GM23338 (cell line): ENCODE data around the gene TRPM3. TPM values are rescaled to one million over a fixed set of nuclear protein-coding genes. Genes with fewer than 3 reads are reported as not detected.
A peak's percentile ranks its signal among the peaks of the same experiment; 100 is the strongest.

Source experiments
- ATAC-seq: fragments of 200-7000 bp; cut with Tn5 transposase; 3 replicates; pipeline ENCODE4 v1.9.1; 2020
- DNase-seq: peaks from one replicate; pipeline ENCODE4 v3.0.0-alpha.2; 2015; ENCODE audit warnings: low spot score
- H2AFZ ChIP-seq: fragments of 200-600 bp; sonication (generic); 2 replicates; pipeline ENCODE4 v1.8.0; 2016; ENCODE audit warnings: antibody characterized with exemption, mild to moderate bottlenecking, moderate library complexity
- H3F3A ChIP-seq: fragments of 200-600 bp; sonication (generic); replicated peaks from 2 replicates; pipeline ENCODE4 v1.8.0; 2017; ENCODE audit warnings: antibody characterized with exemption, mixed run types, low read depth
- H3K27ac ChIP-seq: fragments of 200-600 bp; sonication (generic); 2 replicates; pipeline ENCODE4 v1.6.1; 2016; ENCODE audit warnings: low read depth
- H3K27me3 ChIP-seq: fragments of 200-600 bp; sonication (generic); 2 replicates; pipeline ENCODE4 v1.8.0; 2016; ENCODE audit warnings: mild to moderate bottlenecking, mixed run types, moderate library complexity; ENCODE audit not compliant: insufficient read depth
- H3K36me3 ChIP-seq: fragments of 200-600 bp; sonication (generic); 2 replicates; pipeline ENCODE4 v1.8.0; 2016; ENCODE audit warnings: mild to moderate bottlenecking; ENCODE audit not compliant: insufficient read depth
- H3K4me1 ChIP-seq: fragments of 200-600 bp; sonication (generic); 2 replicates; pipeline ENCODE4 v1.8.0; 2016; ENCODE audit warnings: mild to moderate bottlenecking, moderate library complexity; ENCODE audit not compliant: insufficient read depth
- H3K4me2 ChIP-seq: fragments of 200-600 bp; sonication (generic); 2 replicates; pipeline ENCODE4 v1.7.1; 2017; ENCODE audit warnings: mixed run types
- H3K4me3 ChIP-seq: fragments of 200-600 bp; sonication (generic); 2 replicates; pipeline ENCODE4 v1.6.1; 2016; ENCODE audit warnings: mixed run types
- H3K79me2 ChIP-seq: fragments of 200-600 bp; sonication (generic); replicated peaks from 2 replicates; pipeline ENCODE4 v1.8.0; 2017; ENCODE audit warnings: mild to moderate bottlenecking; ENCODE audit not compliant: insufficient read depth
- H3K9me2 ChIP-seq: fragments of 200-600 bp; sonication (generic); 2 replicates; pipeline ENCODE4 v1.8.0; 2017; ENCODE audit not compliant: insufficient read depth
- H4K20me1 ChIP-seq: fragments of 200-600 bp; sonication (generic); replicated peaks from 2 replicates; pipeline ENCODE4 v1.8.0; 2017; ENCODE audit warnings: mild to moderate bottlenecking; ENCODE audit not compliant: insufficient read depth
- H3K27ac Mint-ChIP-seq: 2 replicates; pipeline ENCODE4 v1.8.0; 2020; ENCODE audit warnings: inconsistent platforms, mild to moderate bottlenecking, moderate library complexity, mixed read lengths
- H3K27me3 Mint-ChIP-seq: 3 replicates; pipeline ENCODE4 v1.8.0; 2022; ENCODE audit warnings: low read depth, mild to moderate bottlenecking, moderate library complexity, mixed read lengths, inconsistent platforms; ENCODE audit not compliant: insufficient read depth, poor library complexity
- H3K36me3 Mint-ChIP-seq: 3 replicates; pipeline ENCODE4 v1.8.0; 2021; ENCODE audit warnings: low read depth, mild to moderate bottlenecking, inconsistent platforms, moderate library complexity, mixed read lengths
- H3K4me1 Mint-ChIP-seq: 3 replicates; pipeline ENCODE4 v1.8.0; 2020; ENCODE audit warnings: mild to moderate bottlenecking, inconsistent platforms, mixed read lengths
- H3K4me3 Mint-ChIP-seq: 3 replicates; pipeline ENCODE4 v1.8.0; 2021; ENCODE audit warnings: moderate library complexity, mild to moderate bottlenecking, inconsistent platforms, mixed read lengths
- H3K9me3 Mint-ChIP-seq: 3 replicates; pipeline ENCODE4 v1.8.0; 2020; ENCODE audit warnings: moderate library complexity, mild to moderate bottlenecking, inconsistent platforms, mixed read lengths
- CREB1 ChIP-seq: fragments of 250-450 bp; sonication (Bioruptor Pico); IDR thresholded peaks from 2 replicates; pipeline ENCODE4 v1.5.0; 2020; ENCODE audit warnings: low read depth, mild to moderate bottlenecking, moderate library complexity
- EZH2 ChIP-seq: fragments of 200-600 bp; sonication (generic); IDR thresholded peaks from one replicate; pipeline ENCODE4 v1.8.0; 2017; ENCODE audit warnings: antibody characterized with exemption, mild to moderate bottlenecking, low read depth; ENCODE audit not compliant: unreplicated experiment
- EZH2phosphoT487 ChIP-seq: fragments of 200-600 bp; sonication (generic); IDR thresholded peaks from one replicate; pipeline ENCODE4 v1.8.1; 2018; ENCODE audit warnings: antibody characterized with exemption; ENCODE audit not compliant: unreplicated experiment
- JUNB ChIP-seq: IDR thresholded peaks from one replicate; pipeline ENCODE4 v1.6.1; 2016; ENCODE audit warnings: antibody characterized with exemption; ENCODE audit not compliant: unreplicated experiment
- NANOG ChIP-seq: IDR thresholded peaks from 2 replicates; pipeline ENCODE4 v1.6.1; 2016; ENCODE audit warnings: antibody characterized with exemption, borderline replicate concordance
- POLR2AphosphoS5 ChIP-seq: IDR thresholded peaks from 2 replicates; pipeline ENCODE4 v1.6.1; 2016; ENCODE audit warnings: antibody characterized with exemption, low read depth
- STAT1 ChIP-seq: IDR thresholded peaks from one replicate; pipeline ENCODE4 v1.6.1; 2016; ENCODE audit warnings: antibody characterized with exemption; ENCODE audit not compliant: unreplicated experiment
- ZNF114 ChIP-seq: fragments of 250-450 bp; sonication (Bioruptor Pico); IDR thresholded peaks from 2 replicates; pipeline ENCODE4 v1.5.0; 2020; ENCODE audit warnings: mild to moderate bottlenecking, moderate library complexity
- ZNF331 ChIP-seq: fragments of 250-450 bp; sonication (Bioruptor Pico); IDR thresholded peaks from 2 replicates; pipeline ENCODE4 v1.5.0; 2020; ENCODE audit warnings: low read depth, mild to moderate bottlenecking, moderate library complexity
- polyA plus RNA-seq: library from polyadenylated mRNA; unstranded; fragments of >200 nt; fragmentation: Nextera tagmentation; extraction: Ambion mirVana; gene quantifications from 2 replicates; pipeline ENCODE4 v1.2.1, GENCODE V29; 2016
- total RNA-seq: library from RNA; depleted of rRNA; stranded (reverse); fragments of >200 nt; shearing (Covaris generic); gene quantifications from 2 replicates; pipeline ENCODE4 v1.2.3, GENCODE V29; 2014
- TF ChIP-seq, protein P1 (sequence below): IDR thresholded peaks from 2 replicates; pipeline ENCODE4 v1.6.1; 2016; ENCODE audit warnings: antibody characterized with exemption
- TF ChIP-seq, protein P2 (sequence below): fragments of 250-450 bp; sonication (Bioruptor Pico); IDR thresholded peaks from 2 replicates; pipeline ENCODE4 v1.5.0; 2020; ENCODE audit warnings: mild to moderate bottlenecking, moderate library complexity
- TF ChIP-seq, protein P3 (sequence below), 2 experiments: fragments of 200-600 bp in 1 of 2; sonication (generic) in 1 of 2; conservative IDR thresholded peaks; 2 replicates each; pipeline versions ENCODE4 v1.5.1 to v1.6.1; 2016 to 2017; ENCODE audit warnings: antibody characterized with exemption in 2 of 2, low read depth in 2 of 2, mild to moderate bottlenecking in 2 of 2, moderate library complexity in 1 of 2
- TF ChIP-seq, protein P4 (sequence below): IDR thresholded peaks from one replicate; pipeline ENCODE4 v1.6.1; 2018; ENCODE audit warnings: antibody characterized with exemption; ENCODE audit not compliant: unreplicated experiment

TRPM3 gene
- total and polyA plus RNA-seq, 2 experiments from 2014 or later: 2.8 to 8.2 TPM

DNA sequence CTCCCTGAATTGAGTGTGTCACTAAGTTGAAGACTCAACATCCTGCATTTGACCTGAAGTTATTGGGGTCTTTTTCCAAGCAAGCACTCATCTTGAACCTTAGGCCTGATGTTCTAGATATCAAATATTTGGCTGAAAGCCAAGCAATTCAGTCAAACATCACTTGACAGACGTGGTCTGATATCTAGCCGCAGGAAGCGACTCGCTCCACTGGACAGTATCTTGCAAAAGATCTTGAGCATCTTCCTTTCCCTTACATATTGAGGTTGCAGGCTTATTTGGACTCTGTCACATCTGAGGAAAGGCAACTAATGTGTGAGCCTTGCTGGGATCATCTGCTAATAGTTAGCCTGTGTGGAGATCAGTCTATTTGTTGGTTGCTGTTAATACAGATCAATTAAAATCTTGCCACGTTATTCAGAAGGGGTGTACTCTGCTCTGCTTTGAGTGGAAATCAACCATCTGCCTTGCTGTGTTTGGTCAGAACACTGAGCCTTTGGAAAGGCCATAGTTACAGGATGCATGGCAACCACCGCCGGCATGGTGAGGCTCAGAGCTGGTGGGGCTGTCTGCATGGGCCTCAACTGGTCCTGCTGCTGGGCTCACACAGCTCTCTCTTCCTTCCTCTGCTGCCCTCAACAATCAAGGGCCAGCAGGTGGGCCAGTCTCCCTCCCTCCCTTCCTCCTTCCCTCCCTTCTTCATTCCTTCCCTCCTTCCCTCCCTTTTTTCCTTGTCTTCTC is 540.0 kb downstream of the TRPM3 start:
- Mint-ChIP-seq H3K4me1 (peaks cover 11% of the 10 kb centered on the region), H3K36me3 (no peaks in the 10 kb centered on the region), H3K27me3 (peaks cover 3% of the 10 kb centered on the region), H3K9me3 (no peaks in the 10 kb centered on the region), H3K27ac (no peak overlapping the region), H3K4me3 (no peak overlapping the region)
- no peaks in the 10 kb centered on the region for H3K79me2 ChIP-seq
- no peak overlapping the region for H2AFZ ChIP-seq
- DNase-seq (no peak), ATAC-seq (peak; percentile 52)
- 0 out of 2 replicates have a peak, but pooled peaks cover 3% of the 10 kb centered on the region for H3K9me2 ChIP-seq
- H3F3A ChIP-seq: no peaks in the 10 kb centered on the region
- H3K4me1 ChIP-seq: no peaks in the 10 kb centered on the region; the same call in 1 of the 2 replicates
- no peak overlapping the region for H3K27ac ChIP-seq
- no peak overlapping the region for H3K4me3 ChIP-seq
- TF ChIP-seq, protein P1, sequence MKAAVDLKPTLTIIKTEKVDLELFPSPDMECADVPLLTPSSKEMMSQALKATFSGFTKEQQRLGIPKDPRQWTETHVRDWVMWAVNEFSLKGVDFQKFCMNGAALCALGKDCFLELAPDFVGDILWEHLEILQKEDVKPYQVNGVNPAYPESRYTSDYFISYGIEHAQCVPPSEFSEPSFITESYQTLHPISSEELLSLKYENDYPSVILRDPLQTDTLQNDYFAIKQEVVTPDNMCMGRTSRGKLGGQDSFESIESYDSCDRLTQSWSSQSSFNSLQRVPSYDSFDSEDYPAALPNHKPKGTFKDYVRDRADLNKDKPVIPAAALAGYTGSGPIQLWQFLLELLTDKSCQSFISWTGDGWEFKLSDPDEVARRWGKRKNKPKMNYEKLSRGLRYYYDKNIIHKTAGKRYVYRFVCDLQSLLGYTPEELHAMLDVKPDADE: no peak
- no peak for TF ChIP-seq ZNF114 (CRISPR knock-in tag)
- no peak for TF ChIP-seq JUNB
- no peak for TF ChIP-seq EZH2
- no peak for TF ChIP-seq EZH2phosphoT487
- TF ChIP-seq POLR2AphosphoS5: no peak
- TF ChIP-seq ZNF331 (CRISPR knock-in tag): no peak
- TF ChIP-seq, protein P2, sequence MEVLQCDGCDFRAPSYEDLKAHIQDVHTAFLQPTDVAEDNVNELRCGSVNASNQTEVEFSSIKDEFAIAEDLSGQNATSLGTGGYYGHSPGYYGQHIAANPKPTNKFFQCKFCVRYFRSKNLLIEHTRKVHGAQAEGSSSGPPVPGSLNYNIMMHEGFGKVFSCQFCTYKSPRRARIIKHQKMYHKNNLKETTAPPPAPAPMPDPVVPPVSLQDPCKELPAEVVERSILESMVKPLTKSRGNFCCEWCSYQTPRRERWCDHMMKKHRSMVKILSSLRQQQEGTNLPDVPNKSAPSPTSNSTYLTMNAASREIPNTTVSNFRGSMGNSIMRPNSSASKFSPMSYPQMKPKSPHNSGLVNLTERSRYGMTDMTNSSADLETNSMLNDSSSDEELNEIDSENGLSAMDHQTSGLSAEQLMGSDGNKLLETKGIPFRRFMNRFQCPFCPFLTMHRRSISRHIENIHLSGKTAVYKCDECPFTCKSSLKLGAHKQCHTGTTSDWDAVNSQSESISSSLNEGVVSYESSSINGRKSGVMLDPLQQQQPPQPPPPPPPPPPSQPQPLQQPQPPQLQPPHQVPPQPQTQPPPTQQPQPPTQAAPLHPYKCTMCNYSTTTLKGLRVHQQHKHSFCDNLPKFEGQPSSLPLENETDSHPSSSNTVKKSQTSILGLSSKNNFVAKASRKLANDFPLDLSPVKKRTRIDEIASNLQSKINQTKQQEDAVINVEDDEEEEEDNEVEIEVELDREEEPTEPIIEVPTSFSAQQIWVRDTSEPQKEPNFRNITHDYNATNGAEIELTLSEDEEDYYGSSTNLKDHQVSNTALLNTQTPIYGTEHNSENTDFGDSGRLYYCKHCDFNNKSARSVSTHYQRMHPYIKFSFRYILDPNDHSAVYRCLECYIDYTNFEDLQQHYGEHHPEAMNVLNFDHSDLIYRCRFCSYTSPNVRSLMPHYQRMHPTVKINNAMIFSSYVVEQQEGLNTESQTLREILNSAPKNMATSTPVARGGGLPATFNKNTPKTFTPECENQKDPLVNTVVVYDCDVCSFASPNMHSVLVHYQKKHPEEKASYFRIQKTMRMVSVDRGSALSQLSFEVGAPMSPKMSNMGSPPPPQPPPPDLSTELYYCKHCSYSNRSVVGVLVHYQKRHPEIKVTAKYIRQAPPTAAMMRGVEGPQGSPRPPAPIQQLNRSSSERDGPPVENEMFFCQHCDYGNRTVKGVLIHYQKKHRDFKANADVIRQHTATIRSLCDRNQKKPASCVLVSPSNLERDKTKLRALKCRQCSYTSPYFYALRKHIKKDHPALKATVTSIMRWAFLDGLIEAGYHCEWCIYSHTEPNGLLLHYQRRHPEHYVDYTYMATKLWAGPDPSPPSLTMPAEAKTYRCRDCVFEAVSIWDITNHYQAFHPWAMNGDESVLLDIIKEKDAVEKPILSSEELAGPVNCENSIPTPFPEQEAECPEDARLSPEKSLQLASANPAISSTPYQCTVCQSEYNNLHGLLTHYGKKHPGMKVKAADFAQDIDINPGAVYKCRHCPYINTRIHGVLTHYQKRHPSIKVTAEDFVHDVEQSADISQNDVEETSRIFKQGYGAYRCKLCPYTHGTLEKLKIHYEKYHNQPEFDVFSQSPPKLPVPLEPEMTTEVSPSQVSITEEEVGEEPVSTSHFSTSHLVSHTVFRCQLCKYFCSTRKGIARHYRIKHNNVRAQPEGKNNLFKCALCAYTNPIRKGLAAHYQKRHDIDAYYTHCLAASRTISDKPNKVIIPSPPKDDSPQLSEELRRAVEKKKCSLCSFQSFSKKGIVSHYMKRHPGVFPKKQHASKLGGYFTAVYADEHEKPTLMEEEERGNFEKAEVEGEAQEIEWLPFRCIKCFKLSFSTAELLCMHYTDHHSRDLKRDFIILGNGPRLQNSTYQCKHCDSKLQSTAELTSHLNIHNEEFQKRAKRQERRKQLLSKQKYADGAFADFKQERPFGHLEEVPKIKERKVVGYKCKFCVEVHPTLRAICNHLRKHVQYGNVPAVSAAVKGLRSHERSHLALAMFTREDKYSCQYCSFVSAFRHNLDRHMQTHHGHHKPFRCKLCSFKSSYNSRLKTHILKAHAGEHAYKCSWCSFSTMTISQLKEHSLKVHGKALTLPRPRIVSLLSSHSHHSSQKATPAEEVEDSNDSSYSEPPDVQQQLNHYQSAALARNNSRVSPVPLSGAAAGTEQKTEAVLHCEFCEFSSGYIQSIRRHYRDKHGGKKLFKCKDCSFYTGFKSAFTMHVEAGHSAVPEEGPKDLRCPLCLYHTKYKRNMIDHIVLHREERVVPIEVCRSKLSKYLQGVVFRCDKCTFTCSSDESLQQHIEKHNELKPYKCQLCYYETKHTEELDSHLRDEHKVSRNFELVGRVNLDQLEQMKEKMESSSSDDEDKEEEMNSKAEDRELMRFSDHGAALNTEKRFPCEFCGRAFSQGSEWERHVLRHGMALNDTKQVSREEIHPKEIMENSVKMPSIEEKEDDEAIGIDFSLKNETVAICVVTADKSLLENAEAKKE (CRISPR knock-in tag): no peak
- no peak for TF ChIP-seq NANOG
- TF ChIP-seq STAT1: no peak
- TF ChIP-seq, protein P3, sequence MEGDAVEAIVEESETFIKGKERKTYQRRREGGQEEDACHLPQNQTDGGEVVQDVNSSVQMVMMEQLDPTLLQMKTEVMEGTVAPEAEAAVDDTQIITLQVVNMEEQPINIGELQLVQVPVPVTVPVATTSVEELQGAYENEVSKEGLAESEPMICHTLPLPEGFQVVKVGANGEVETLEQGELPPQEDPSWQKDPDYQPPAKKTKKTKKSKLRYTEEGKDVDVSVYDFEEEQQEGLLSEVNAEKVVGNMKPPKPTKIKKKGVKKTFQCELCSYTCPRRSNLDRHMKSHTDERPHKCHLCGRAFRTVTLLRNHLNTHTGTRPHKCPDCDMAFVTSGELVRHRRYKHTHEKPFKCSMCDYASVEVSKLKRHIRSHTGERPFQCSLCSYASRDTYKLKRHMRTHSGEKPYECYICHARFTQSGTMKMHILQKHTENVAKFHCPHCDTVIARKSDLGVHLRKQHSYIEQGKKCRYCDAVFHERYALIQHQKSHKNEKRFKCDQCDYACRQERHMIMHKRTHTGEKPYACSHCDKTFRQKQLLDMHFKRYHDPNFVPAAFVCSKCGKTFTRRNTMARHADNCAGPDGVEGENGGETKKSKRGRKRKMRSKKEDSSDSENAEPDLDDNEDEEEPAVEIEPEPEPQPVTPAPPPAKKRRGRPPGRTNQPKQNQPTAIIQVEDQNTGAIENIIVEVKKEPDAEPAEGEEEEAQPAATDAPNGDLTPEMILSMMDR (conservative IDR thresholded peaks at IDR 0.05; ENCODE audit: low read depth in 2 of 2): no peak
- TF ChIP-seq CREB1 (CRISPR knock-in tag): no peak
- TF ChIP-seq, protein P4, sequence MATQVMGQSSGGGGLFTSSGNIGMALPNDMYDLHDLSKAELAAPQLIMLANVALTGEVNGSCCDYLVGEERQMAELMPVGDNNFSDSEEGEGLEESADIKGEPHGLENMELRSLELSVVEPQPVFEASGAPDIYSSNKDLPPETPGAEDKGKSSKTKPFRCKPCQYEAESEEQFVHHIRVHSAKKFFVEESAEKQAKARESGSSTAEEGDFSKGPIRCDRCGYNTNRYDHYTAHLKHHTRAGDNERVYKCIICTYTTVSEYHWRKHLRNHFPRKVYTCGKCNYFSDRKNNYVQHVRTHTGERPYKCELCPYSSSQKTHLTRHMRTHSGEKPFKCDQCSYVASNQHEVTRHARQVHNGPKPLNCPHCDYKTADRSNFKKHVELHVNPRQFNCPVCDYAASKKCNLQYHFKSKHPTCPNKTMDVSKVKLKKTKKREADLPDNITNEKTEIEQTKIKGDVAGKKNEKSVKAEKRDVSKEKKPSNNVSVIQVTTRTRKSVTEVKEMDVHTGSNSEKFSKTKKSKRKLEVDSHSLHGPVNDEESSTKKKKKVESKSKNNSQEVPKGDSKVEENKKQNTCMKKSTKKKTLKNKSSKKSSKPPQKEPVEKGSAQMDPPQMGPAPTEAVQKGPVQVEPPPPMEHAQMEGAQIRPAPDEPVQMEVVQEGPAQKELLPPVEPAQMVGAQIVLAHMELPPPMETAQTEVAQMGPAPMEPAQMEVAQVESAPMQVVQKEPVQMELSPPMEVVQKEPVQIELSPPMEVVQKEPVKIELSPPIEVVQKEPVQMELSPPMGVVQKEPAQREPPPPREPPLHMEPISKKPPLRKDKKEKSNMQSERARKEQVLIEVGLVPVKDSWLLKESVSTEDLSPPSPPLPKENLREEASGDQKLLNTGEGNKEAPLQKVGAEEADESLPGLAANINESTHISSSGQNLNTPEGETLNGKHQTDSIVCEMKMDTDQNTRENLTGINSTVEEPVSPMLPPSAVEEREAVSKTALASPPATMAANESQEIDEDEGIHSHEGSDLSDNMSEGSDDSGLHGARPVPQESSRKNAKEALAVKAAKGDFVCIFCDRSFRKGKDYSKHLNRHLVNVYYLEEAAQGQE: no peak
- no peaks in the 10 kb centered on the region for H4K20me1 ChIP-seq
- H3K27me3 ChIP-seq: no peaks in the 10 kb centered on the region
- H3K4me2 ChIP-seq: no peak overlapping the region
- H3K36me3 ChIP-seq: no peaks in the 10 kb centered on the region
